Pancreas (tissue), 10 donors: ENCODE data around the gene DOCK1. TPM values are rescaled to one million over a fixed set of nuclear protein-coding genes. Genes with fewer than 3 reads are reported as not detected.

Source experiments
- ATAC-seq, 4 donors: fragments of 200-7000 bp; cut with Tn5 transposase; one replicate each; pipeline versions ENCODE4 v1.8.0 to v1.9.1; 2020; ENCODE audit warnings: mild to moderate bottlenecking in 4 of 4, moderate library complexity in 4 of 4
- DNase-seq, 6 donors: peaks; one replicate each; pipeline ENCODE4 v3.0.0-alpha.2; 2020
- FAIRE-seq: peaks from 2 replicates; lab custom pipeline; 2012; peaks lifted over from hg19 to GRCh38; lab: Jason Lieb, UNC
- H3K27ac ChIP-seq, 4 donors: fragments of 200-600 bp; sonication (generic); 1 replicate in 3 of 4; 2 replicates in 1 of 4; pipeline versions ENCODE4 v1.5.0 to v1.8.0; 2020
- H3K27me3 ChIP-seq, 4 donors: fragments of 200-600 bp; one replicate each; pipeline ENCODE4 v1.8.0; 2021
- H3K36me3 ChIP-seq, 3 donors: fragments of 200-600 bp; sonication (generic) in 1 of 3; one replicate each; pipeline versions ENCODE4 v1.5.0 to v1.8.0; 2020 to 2021
- H3K4me1 ChIP-seq, 3 donors: fragments of 200-600 bp; one replicate each; pipeline ENCODE4 v1.8.0; 2021
- H3K4me3 ChIP-seq, 4 donors: fragments of 200-600 bp; sonication (generic) in 2 of 4; one replicate each; pipeline versions ENCODE4 v1.5.0 to v1.8.0; 2020 to 2021
- H3K9me3 ChIP-seq, 4 donors: fragments of 200-600 bp; one replicate each; pipeline ENCODE4 v1.8.0; 2021
- CTCF ChIP-seq, 4 donors: fragments of 200-600 bp; sonication (generic) in 3 of 4; IDR thresholded peaks; one replicate each; pipeline versions ENCODE4 v1.5.0 to v1.8.0; 2021; ENCODE audit warnings: antibody characterized with exemption in 4 of 4
- WGBS, 2 donors: extraction: QIAGEN DNeasy Blood & Tissue Kit; methylation state at CpG; one replicate each; pipeline ENCODE4 v1.1.7; 2013; 5-methylcytosine and 5-hydroxymethylcytosine counted together
- intact Hi-C, 3 donors: fragments of 100-400 bp; cut with DNase I; formaldehyde crosslinking; loops; one replicate each; pipeline versions ENCODE4 v1.11.1 to v1.14.2; 2022
- polyA plus RNA-seq, 2 donors: library from polyadenylated mRNA; stranded (reverse); fragments of 200-250 nt; gene quantifications; one replicate each; pipeline ENCODE4 v1.2.3, GENCODE V29; 2013
- total RNA-seq, 6 donors: library from RNA; stranded (reverse); fragmentation: NEBNext Ultra II Directional in 4 of 6; extraction: Animal tissue kit (Norgen Biotek cat#: 25700) in 4 of 6; gene quantifications; one replicate each; pipeline versions ENCODE4 v1.2.1 to v1.2.4, GENCODE V29; 2021 to 2023
- donor health status: healthy with polysubstance abuse.
- donor health status: DM: no; HTN: no; CAD: no; lungs with moderate emphysema.
- donor health status: DM: no; HTN: no; CAD: no.
- donor health status: control.
- donor health status: control.
- donor health status: Bipolar disorder and iron deficiency.
- donor health status: DM: yes; HTN: yes; CAD: no.
- donor health status: DM: no; HTN: no; CAD: no.
- donor health status: DM: no; HTN: no; CAD: no.
- donor health status: DM: yes; HTN: yes; CAD: no.

DOCK1 gene
- total and polyA plus RNA-seq, 8 donors, result 12.1 to 38.6 (median 24.2) TPM

DNA sequence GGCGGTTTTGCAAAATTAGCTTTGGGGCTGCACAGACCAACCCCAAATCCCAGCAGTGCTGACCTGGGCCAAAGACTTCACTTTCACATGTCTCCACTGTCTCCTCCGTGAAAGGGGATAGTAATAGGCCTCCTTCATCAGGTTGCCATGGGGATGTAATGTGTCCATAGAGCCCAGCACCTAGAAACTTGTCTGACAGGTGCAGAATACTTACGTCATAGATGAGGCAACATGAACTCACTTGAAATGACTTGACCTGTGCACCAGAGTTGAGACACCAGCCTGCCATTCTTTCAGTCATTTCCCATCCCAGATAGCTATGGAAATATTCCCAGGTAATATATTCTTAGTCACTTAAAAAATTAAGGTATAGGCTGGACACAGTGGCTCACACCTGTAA, 196.9 kb downstream of the DOCK1 start:
- DNase-seq (no peak), ATAC-seq (no peak), FAIRE-seq (no peak)
- 85 to 86% methylated on average over 3 of the region's 3 CpGs for WGBS, 2 donors
- H3K27ac ChIP-seq, result no peak overlapping the region
- no peaks in the 10 kb centered on the region for H3K9me3 ChIP-seq
- H3K36me3 ChIP-seq, result peaks cover 0 to 8% (median 0%) of the 10 kb centered on the region in 3 donors
- TF ChIP-seq CTCF (IDR thresholded peaks at IDR 0.05), result no peak
- no peaks in the 10 kb centered on the region for H3K4me1 ChIP-seq
- intact Hi-C loops, result no loop called here
- H3K27me3 ChIP-seq, result no peaks in the 10 kb centered on the region
- H3K4me3 ChIP-seq, result no peak overlapping the region

GRCh38 chr10:127115100-127115499, 209.9 kb downstream of the DOCK1 start:
- Histone ChIP-seq H3K27ac (no peak overlapping the region), H3K27me3 (no peaks in the 10 kb centered on the region), H3K4me3 (no peak overlapping the region), H3K4me1 (no peaks in the 10 kb centered on the region), H3K9me3 (no peaks in the 10 kb centered on the region), H3K36me3 (peaks cover 0 to 7% (median under 1%) of the 10 kb centered on the region in 3 donors)
- 99 to 100% methylated on average over 1 of the region's 1 CpG for WGBS, 2 donors
- TF ChIP-seq CTCF (IDR thresholded peaks at IDR 0.05), result no peak
- intact Hi-C loops, result no loop called here
- DNase-seq, result no peak
- no peak for ATAC-seq
- FAIRE-seq, result no peak

DNA sequence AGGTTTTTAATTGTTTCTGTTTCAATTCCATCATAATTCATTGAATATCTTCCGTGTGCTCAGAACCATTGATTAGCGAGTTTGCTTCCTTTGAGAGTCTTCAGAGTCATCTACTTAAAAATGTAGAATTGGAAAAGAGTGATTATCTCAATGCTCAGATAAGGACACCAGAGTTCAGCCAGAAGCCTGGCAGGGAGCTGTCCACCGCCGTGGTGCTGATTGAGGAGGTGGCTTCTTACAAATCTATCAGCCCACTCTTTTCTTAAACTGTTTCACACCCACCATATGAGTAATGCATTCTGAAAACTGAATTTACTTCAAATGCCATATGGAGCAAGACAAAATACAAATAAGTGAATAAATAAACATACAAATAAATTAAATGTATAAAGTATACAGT, 211.9 kb downstream of the DOCK1 start:
- H3K27ac ChIP-seq, result no peak overlapping the region
- no peaks in the 10 kb centered on the region for H3K4me1 ChIP-seq
- no peak for TF ChIP-seq CTCF (IDR thresholded peaks at IDR 0.05)
- H3K9me3 ChIP-seq, result no peaks in the 10 kb centered on the region
- peak in 3 of 4 donors; percentile 44 to 70 (median 62) for ATAC-seq
- FAIRE-seq, result no peak
- 52 to 54% methylated on average over 4 of the region's 4 CpGs for WGBS, 2 donors
- no peaks in the 10 kb centered on the region for H3K36me3 ChIP-seq
- DNase-seq, result peak in 5 of 6 donors; percentile 7 to 78 (median 37)
- no peaks in the 10 kb centered on the region for H3K27me3 ChIP-seq
- H3K4me3 ChIP-seq, result no peak overlapping the region
- intact Hi-C loops, result no loop called here

DNA sequence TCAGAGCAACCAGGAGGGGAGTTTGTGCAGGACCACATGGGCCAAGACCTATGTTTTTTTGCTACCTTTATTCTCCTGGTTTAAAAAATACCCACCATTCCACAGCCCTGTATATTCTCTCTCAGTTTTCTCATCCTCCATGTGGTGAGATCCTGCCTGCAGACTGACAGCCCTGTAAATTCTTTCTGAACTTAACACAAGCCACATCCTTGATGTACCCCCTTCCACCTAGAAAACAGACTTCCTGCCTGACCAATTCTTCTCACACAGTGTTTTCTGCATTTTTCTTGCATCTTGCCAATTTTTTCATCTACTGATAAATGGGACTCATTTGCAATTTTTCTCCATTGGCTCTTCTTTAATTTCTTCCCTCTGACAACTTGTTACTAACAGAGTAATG, 212.8 kb downstream of the DOCK1 start:
- H3K36me3 ChIP-seq, result no peaks in the 10 kb centered on the region
- ATAC-seq (no peak), DNase-seq (no peak), FAIRE-seq (no peak)
- intact Hi-C loops, result no loop called here
- TF ChIP-seq CTCF (IDR thresholded peaks at IDR 0.05), result no peak
- no peaks in the 10 kb centered on the region for H3K4me1 ChIP-seq
- no peak overlapping the region for H3K4me3 ChIP-seq
- no peaks in the 10 kb centered on the region for H3K9me3 ChIP-seq
- no peak overlapping the region for H3K27ac ChIP-seq
- no peaks in the 10 kb centered on the region for H3K27me3 ChIP-seq

GRCh38 chr10:127119936-127120335, 214.7 kb downstream of the DOCK1 start:
- H3K27me3 ChIP-seq, result no peaks in the 10 kb centered on the region
- intact Hi-C loops, result no loop called here
- no peak overlapping the region for H3K4me3 ChIP-seq
- no peaks in the 10 kb centered on the region for H3K4me1 ChIP-seq
- FAIRE-seq (no peak), DNase-seq (no peak), ATAC-seq (peak in 2 of 4 donors; percentile 26 to 53)
- no peak overlapping the region for H3K27ac ChIP-seq
- H3K36me3 ChIP-seq, result no peaks in the 10 kb centered on the region
- WGBS, 2 donors, result 66 to 72% methylated on average over 8 of the region's 8 CpGs
- no peak for TF ChIP-seq CTCF (IDR thresholded peaks at IDR 0.05)
- no peaks in the 10 kb centered on the region for H3K9me3 ChIP-seq
